Upper lobe of left lung (tissue), 4 donors: ENCODE measurements around the gene SYNM.

ENCODE experiments used
- EP300 ChIP-seq, 4 donors: sonication (generic); formaldehyde crosslinking; IDR thresholded peaks; one replicate each; pipeline ENCODE4 v1.5.1; 2017; ENCODE audit warnings: antibody characterized with exemption in 4 of 4, control low read depth in 2 of 4
- POLR2A ChIP-seq, 4 donors: fragments of 450-650 bp; IDR thresholded peaks; one replicate each; pipeline ENCODE4 v1.5.1; 2016 to 2017; ENCODE audit warnings: antibody characterized with exemption in 4 of 4, mild to moderate bottlenecking in 2 of 4
- POLR2AphosphoS5 ChIP-seq, 2 donors: sonication (generic); formaldehyde crosslinking; IDR thresholded peaks; one replicate each; pipeline ENCODE4 v1.5.1; 2017; ENCODE audit warnings: antibody characterized with exemption in 2 of 2
- TF ChIP-seq, protein P1 (sequence below), 6 experiments: fragments of 450-650 bp in 4 of 6; fragments of 200-600 bp in 2 of 6; sonication (generic) in 2 of 6; IDR thresholded peaks; one replicate each; pipeline ENCODE4 v1.5.1; 2016 to 2019; ENCODE audit warnings: antibody characterized with exemption in 6 of 6

DNA sequence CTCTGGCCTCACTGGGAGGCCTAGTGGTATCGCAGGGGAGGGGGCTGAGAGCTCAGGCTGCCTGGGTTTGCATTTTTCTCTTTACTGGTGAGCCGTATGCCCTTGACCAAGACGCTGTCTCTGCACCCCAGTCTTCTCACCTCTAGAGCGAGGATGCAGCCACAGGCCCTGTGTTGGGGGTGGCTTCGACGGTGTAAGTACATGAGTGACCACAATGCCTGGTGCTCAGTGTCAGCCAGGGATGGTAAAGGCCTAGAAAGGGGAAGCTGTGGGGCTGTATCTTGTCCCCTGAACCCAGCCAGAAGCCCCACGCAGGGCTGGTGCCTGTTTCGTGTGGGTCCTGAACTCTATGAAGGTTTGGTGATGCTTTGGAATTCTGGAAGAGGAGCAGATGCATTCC lies 19.8 kb downstream of the SYNM start:
- TF ChIP-seq, protein P1, sequence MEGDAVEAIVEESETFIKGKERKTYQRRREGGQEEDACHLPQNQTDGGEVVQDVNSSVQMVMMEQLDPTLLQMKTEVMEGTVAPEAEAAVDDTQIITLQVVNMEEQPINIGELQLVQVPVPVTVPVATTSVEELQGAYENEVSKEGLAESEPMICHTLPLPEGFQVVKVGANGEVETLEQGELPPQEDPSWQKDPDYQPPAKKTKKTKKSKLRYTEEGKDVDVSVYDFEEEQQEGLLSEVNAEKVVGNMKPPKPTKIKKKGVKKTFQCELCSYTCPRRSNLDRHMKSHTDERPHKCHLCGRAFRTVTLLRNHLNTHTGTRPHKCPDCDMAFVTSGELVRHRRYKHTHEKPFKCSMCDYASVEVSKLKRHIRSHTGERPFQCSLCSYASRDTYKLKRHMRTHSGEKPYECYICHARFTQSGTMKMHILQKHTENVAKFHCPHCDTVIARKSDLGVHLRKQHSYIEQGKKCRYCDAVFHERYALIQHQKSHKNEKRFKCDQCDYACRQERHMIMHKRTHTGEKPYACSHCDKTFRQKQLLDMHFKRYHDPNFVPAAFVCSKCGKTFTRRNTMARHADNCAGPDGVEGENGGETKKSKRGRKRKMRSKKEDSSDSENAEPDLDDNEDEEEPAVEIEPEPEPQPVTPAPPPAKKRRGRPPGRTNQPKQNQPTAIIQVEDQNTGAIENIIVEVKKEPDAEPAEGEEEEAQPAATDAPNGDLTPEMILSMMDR (IDR thresholded peaks at IDR 0.05), result no peak
- TF ChIP-seq POLR2AphosphoS5 (IDR thresholded peaks at IDR 0.05) (no peak), EP300 (IDR thresholded peaks at IDR 0.05) (no peak), POLR2A (IDR thresholded peaks at IDR 0.05) (no peak)
